ENCODE data around the gene TXNRD1.
"Not testable (repeated sequence)": the region's sequence is repeated elsewhere in the genome, so short reads cannot be mapped to it uniquely, and the experiment has no call there.

Gene TXNRD1

DNA sequence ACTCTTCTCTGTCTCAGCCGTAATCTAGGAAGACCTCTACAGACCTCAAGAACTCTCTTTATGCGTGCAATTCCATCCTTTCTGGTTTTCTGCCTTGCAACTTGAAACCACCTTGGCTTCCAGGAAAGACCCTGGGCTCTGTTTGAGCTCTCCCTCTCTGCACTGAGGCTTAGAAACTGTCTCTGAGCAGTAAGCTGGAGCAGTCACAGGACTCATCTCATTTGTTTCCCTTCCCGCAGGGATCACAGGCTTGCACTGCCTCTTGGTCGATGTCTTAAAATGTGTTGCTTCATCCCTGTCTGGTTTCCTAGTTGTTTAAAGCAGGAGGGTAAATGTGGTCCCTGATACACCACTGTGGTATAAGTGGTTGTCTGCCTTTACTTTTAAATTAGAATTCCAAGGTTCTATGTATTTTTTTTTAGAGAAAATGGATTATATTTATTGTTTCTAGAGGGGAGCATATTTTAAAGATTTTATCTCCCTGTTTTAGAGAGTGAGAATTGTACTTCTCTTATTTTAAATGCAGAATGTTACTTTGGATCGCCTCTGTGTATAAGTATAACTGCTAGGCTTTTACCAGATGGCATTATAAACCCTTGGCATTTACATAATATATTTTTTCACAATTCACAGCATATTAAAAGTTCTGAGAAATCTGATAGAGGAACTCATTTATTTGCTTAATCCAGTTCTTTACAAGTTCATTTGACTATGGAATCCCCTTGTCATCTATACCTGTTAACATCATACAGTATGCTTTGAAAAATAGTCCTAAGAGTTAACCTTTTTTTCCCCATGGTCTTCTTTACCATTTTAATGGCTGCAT is 114.3 kb downstream of the TXNRD1 start:
- no peak for DNase-seq

DNA sequence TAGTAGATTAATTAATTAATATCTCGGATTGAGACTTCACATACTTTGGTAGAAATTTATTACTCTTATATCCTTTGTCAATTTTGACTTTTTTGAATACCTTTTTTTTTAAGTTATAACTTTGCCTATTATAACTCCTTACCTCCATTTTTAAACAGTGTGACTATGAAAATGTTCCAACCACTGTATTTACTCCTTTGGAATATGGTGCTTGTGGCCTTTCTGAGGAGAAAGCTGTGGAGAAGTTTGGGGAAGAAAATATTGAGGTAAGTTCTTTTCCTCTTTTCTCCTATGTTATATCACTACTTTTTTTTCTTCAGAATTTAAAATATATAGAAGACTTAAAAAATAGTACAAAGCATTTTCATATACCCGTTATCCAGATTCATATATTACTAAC is 115.8 kb downstream of the TXNRD1 start:
- no peak for DNase-seq

DNA sequence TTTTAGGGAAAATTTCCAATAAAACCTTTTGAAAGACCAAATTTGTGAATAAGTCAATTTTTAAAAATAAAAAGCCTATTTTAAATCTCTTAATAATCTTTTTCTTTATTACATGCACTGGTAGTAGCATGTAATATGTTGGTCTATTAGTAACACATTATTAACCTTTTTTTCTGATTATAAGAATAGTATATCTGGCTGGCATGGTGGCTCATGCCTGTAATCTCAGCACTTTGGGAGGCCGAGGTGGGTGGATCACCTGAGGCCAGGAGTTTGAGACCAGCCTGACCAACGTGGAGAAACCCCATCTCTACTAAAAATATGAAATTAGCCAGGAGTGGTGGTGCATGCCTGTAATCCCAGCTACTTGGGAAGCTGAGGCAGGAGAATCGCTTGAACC is 116.7 kb downstream of the TXNRD1 start:
- not testable (repeated sequence) for DNase-seq

DNA sequence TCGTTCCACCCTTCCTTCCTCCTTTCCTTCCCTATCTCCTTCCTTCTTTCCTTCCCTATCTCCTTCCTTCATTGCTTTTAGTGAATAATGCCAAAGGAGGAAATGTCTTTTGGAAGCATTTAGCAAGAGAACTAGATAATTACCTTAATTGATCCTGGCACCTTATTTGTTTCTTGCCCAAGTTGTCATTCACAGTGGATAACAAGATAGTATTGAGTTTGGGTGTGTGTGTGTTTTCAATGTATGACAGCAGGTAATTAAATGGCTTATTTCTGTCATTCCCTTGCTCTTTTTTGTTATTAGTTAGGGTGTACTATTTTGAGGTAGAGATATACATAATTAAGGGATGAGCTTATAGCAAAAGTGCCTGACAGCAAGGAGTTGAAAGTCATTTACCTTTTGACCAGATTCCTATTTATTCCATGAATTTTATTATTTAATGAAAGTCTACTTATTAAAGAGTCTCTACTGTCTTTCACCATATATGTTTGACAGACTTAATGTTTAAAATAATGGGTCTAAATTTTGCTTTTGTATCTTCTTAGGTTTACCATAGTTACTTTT is 118.2 kb downstream of the TXNRD1 start:
- DNase-seq, result no peak

DNA sequence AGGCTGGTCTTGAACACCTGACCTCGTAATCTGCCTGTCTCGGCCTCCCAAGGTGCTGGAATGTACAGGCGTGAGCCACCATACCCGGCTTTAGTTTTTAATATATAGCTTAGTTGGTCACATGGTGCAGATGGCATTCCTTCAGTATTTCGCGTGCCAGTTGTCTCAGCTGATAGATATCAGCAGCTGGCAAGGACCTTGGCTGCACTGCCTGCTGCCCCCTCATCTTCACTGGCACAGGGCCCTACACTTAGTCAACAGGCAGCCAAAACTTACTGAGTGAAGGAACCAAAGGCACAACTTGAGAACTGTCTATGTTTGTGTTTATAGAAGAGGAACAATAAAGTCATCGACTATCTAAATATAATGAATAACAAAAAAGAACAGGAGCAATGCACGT is 119.0 kb downstream of the TXNRD1 start:
- no peak for DNase-seq

DNA sequence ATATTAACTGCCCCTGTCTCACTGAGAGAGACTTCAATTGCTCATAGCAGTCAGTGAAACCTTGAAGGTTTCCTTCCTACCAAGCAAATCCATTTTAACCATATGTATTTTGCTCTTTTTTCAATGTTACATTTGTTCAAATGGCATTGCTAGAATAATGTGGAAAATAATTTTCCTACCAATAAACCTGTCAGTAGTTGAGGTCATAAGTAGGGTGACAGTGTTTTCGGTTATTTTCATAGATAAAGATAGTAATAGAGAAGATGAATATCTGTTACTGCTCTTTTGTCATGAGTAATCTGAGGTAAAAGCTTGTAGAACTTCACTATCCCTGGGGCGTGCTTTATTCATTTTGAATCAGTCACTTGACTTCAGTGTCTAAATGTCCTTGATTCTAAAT is 120.5 kb downstream of the TXNRD1 start:
- DNase-seq, result no peak

DNA sequence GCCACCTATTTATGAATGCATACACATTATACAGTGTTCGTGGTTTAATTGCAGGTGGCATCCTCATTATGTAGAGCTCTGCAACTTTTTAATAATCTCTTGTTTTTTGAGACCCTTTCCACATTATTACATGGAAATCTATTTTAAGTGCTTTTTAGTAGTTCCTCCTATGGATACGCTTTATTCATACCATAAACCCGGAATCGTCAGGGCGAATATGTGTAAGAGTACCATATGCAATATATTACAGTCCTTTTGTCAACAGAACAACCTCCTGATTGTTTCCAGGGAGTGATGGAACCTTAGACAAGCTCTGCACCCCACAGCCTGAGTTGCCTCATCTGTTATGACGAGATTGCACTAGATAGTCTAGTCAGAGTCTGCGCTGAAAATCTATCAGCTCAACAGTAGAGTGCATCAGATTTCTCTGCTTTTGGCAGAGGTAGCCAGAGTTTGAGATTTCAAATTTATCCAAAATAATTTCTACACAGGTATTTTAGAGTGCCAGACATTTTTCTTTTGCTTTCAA is 121.5 kb downstream of the TXNRD1 start:
- no peak for DNase-seq

DNA sequence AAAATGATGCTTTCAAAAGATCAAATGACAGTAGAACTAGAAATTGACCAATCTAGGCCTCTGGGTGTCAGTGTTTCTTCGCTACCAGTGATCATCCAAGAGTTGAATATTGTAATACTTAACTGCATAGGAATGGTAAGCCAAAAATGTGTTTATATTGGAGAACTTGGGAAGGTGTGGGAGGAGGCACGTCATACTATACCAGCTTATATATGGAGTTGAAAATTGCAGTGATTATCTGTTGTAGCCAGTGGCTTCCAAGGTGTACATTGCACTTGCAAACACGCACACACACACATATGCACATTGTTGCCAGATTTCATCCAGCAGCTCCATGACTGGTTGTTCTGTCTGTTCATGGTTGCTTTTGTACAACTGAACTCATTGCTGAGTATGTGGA is 124.1 kb downstream of the TXNRD1 start:
- DNase-seq, result no peak

DNA sequence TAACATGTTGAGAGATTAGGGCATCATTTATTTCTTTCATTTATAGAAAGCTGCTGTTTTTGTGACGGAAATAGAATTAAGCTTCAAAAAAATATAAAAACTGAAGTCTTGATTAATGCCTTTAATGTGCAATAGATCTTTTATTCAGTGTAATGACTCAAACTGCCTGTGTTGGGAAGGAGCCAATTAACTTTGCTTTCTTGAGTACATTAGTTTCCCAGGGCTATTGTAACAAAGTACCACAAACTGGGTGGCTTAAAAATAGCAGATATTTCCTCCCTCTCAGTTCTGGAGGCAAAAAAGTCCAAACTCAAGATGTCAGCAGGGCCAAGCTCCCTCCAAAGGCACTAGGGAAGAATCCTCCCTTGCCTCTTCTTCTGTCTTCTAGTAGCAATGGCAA is 124.6 kb downstream of the TXNRD1 start:
- DNase-seq, result no peak

DNA sequence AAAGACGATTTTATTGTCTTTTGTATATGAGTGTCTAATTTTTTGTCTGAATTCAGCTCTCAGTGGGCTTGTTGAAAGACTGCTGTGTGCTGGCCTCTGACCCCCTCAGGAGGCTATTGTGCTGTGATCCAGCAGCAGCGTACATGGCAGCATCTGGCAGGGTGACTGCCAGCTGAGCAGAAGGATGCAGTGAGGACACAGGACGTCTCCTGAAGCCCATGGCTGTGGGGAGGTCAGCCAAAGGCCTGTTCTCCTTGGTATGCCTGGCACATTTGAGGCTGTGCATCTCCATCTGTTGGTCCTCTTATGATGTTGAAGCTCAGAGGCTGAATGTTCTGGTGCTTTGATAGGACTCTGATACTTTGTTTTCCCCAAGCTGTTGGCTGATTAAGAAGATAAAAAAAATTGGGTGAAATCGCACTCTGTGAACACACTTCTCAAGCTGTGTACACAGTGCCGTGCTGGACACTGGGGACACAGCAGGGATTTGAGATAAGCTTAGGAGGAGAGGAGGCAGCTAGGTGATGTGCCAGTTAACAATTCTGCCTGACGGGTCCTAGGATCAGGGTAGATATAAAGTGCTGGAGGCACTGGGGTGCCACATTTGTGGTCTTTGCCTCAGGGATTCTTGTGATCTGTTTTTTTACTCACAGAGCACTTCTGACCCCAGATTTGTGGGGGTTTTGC is 125.5 kb downstream of the TXNRD1 start:
- no peak for DNase-seq

DNA sequence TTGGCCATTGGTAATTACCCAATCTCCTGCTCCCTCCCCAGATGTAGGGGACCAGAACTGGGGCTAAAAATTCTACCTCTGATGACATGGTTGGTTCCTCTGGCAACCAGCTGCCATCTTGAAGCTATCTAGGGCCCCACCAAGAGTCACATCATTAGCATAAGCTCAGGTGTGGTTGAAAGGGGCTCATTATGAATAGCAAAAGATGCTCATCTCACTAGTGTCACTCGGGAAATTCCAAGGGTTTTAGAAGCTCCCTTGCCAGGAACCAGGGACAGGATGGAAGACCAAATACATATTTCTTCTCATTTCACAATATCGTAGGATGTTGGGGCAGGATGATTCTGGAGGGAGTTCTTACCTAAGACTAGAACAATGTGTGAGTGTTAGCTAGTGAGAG is 126.6 kb downstream of the TXNRD1 start:
- DNase-seq, result no peak

DNA sequence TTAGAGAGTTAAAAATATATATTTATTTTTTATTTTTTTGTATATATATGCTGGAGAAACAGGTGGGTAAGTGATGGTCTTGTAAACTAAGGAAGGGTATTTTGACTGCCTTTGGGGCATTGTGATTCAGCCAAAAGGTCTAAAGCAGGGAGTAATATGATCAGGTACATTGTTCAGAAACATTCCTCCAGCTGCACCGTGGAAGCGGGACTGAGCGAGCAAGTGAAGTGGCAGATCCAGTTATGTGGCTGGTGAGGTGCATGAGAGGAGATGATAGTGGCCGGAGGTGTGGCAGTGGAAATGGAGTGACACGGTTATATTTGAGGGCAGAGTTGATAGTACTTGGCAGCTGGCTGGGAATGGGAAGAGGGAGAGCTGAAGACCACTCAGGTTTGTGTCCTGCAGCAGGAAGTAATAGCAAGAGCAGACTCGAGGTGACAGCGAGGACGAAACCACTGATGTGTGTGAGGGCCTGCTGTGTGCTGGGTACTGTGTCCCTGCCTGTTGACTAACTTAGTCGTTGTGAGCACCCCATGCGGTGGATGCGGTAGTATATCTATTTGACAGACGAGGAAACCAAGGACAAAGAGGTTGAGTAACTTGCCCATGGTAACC is 127.2 kb downstream of the TXNRD1 start:
- no peak for DNase-seq

DNA sequence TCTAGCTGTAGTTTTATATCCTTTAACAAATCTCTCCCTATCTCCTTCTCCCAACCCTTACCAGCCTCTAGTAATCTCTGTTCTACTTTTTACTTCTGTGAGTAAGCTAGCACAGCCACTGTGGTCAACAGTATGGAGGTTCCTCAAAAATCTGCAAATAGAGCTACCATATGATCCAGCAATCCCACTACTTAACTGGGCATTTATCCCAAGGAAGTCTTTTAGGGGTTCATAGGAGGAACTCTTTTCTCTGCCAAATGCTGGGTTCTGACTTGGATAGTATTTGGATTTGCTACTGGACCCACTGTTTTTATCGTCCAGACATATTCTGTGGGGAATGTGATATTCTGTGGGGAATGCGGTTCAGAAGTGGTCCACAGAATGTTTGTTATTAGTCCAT is 129.1 kb downstream of the TXNRD1 start:
- DNase-seq, result no peak

DNA sequence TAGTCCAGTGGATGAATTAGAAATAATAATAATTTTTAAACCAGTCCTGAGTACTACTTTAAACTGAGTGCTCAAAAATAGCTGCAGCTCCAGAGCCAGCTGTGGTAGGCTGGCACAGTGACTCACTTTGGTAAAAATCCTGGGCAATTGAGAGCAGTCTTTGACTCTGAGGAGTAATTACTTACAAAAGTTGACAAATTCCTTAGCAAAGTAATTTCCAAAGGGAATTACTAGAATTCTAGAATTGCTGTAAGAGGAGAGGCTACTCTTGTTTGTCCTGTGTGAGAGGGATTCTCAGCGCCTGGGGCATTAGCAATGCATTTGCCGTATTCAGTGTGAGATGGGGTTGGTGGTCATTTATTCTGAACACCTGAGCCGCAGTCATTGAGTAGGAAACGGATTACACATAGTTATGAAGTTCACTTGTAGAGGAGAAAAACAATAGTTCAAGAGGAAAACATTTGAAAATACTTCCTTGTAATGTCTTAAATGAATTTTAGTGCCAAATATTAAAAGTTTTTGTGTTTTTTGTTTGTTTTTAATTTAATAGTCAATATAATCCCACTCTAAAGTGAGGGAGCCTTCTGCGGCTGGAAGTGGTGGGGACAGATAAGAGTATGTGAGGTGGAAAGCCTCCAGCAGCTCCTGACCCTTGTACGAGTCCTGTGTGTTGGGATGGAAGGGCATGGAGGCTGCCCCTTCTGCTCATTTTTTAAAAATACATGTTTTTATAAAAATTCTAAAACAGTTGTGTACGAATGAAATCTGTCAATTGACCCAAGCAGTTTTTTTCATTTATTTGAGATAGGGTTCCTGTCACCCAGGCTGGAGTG is 129.9 kb downstream of the TXNRD1 start:
- no peak for DNase-seq

DNA sequence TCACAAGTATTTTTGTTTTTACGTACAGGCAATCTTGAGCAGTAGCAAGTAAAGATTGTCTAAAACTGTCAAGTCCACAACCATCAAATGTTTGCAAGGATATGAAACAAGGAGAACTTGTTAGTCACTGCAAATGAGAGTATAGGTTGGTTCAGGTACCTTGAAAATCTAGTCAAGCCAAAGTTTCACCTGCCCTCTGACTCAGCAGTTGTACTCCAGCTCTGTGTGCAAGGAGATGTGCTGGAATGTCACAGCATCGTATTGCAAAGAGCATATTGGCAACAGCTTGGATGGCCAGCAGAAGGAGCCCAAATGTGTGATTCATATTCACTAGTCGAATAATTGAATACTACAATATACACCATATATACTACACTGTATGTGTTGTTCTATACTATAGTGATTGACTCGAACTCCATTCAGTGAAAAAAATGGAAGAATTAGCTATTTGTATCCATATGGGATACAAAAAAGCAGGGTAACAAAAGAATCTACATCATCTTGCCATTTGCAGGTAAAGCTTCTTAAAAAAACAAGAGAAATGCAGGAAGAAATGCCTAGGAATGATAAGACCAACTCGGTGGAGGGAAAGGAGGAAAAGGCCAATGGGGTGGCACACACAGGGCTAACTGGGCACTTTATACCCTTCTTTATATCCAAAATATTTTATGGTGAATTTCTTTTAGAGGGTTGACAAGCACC is 131.9 kb downstream of the TXNRD1 start:
- no peak for DNase-seq

DNA sequence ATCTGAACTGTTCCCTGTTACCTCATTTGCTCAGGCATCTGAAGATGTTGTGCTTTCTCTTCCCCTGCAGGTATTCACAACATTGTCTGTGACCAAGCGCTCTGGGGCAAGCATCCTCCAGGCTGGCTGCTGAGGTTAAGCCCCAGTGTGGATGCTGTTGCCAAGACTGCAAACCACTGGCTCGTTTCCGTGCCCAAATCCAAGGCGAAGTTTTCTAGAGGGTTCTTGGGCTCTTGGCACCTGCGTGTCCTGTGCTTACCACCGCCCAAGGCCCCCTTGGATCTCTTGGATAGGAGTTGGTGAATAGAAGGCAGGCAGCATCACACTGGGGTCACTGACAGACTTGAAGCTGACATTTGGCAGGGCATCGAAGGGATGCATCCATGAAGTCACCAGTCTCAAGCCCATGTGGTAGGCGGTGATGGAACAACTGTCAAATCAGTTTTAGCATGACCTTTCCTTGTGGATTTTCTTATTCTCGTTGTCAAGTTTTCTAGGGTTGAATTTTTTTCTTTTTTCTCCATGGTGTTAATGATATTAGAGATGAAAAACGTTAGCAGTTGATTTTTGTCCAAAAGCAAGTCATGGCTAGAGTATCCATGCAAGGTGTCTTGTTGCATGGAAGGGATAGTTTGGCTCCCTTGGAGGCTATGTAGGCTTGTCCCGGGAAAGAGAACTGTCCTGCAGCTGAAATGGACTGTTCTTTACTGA is 132.9 kb downstream of the TXNRD1 start:
- DNase-seq, result no peak

DNA sequence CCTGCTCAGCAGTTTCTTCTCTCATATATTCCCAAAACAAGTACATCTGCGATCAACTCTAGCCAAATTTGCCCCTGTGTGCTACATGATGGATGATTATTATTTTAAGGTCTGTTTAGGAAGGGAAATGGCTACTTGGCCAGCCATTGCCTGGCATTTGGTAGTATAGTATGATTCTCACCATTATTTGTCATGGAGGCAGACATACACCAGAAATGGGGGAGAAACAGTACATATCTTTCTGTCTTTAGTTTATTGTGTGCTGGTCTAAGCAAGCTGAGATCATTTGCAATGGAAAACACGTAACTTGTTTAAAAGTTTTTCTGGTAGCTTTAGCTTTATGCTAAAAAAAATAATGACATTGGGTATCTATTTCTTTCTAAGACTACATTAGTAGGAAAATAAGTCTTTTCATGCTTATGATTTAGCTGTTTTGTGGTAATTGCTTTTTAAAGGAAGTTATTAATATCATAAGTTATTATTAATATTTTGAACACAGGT is 133.5 kb downstream of the TXNRD1 start:
- no peak for DNase-seq

DNA sequence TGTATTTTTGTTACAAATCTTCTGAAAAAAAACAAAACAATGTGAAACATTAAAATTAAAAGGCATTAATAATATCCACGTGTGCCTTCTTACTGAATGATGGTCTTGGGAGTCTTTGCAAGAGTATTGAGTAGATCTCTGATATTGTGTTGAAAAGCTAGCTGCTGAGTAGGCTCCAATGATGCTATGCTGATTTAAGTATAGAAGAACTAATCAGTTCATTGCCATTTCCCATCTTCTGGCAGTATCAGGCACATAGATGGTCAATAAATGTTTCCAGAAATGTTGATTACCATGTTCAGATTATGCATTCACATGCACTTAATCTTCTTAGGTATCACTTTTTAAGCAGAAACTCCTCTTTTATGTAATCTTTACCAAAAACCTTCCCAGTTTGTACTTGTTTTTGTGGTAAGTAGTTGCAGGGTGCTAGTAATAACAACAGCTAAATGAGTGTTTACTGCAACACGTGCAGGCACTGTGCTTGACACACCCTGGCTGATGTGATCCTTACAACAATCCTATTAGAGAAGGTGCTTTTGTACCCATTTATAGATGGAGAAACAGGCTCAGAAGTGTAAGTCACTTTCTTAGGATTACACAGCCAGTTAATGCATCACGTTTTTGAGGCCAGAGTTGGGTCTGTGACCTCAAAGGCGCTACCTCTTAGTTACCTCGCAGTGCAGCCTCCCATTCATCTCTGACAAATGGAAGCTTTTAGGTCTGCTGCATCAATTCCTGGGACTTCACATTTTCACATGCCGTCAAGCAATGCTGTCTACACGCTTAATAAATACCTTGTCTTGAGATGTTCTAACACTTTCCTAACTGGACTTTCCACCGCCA is 134.9 kb downstream of the TXNRD1 start:
- no peak for DNase-seq

DNA sequence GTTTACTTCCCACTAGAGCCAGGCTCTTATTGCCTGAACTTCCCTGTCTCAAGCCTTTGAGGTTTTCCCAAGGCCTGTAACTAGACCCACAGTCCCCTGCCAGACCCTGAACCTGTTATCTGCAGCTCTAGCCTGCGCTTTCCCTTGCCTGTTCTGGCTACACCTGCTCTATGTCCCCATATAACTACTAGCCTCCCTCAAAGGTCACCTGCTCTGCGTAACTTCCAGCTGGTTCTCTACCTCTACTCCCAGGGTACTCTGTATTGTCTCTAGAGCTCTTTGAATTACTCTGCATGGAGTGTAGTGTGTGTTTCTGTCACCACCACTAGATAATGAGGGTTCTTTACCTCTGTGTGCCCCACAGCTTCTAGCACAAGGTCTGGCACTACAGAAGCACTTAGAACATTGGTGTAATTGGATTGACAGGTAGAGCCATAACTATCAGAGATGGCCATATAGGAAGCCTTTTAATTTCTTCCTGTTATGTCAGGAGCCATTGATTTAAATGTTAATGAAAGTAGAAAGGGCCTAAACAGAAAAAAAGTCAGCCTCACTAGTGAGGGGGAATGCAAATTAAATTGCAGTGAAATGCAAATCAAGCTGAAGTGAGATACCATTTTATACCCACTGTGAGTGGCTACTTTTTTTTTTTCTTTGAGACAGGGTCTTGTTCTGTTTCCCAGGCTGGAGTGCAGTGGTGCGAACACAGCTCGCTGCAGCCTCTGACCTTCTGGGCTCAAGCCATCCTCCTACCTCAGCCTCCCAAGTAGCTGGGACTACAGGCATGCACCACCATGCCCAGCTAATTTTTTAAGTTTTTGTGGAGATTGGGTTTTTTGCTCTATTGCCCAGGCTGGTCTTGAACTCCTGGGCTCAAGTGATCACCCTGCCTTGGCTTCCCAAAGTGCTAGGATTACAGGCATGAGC is 135.7 kb downstream of the TXNRD1 start:
- DNase-seq, result no peak

Data from femur (tissue), 1 donor.